ENCODE data around the gene ARHGAP44.

ARHGAP44 gene

GRCh38 chr17:12990041-12990808 lies 200.9 kb downstream of the ARHGAP44 start:
- no peak overlapping the region for H3K4me3 ChIP-seq (ENCODE audit: low read depth, low read length)
- no peak for DNase-seq (ENCODE audit: low read depth)
- TF ChIP-seq, protein P1, sequence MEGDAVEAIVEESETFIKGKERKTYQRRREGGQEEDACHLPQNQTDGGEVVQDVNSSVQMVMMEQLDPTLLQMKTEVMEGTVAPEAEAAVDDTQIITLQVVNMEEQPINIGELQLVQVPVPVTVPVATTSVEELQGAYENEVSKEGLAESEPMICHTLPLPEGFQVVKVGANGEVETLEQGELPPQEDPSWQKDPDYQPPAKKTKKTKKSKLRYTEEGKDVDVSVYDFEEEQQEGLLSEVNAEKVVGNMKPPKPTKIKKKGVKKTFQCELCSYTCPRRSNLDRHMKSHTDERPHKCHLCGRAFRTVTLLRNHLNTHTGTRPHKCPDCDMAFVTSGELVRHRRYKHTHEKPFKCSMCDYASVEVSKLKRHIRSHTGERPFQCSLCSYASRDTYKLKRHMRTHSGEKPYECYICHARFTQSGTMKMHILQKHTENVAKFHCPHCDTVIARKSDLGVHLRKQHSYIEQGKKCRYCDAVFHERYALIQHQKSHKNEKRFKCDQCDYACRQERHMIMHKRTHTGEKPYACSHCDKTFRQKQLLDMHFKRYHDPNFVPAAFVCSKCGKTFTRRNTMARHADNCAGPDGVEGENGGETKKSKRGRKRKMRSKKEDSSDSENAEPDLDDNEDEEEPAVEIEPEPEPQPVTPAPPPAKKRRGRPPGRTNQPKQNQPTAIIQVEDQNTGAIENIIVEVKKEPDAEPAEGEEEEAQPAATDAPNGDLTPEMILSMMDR (IDR thresholded peaks at IDR 0.05; ENCODE audit: low read depth, low read length, missing control alignments) = no peak

DNA sequence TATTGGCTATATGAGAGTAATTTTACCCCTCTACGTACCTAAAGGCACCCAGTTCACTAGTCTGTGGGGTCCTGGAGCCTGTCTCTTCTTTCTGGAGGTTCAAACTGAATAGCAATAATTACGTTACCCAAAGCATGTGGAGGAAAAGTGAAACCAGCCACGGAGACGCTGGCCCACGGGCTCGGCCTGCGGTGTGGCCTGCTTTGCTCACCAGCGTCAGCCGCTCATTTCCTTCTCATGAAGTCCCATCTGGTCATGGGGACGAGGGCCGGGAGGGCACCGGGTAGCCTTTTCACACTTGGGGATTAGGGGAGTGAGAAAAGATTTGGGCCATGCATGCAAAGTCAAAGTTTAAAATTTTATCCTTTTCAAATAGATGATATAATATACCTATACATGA lies 201.6 kb downstream of the ARHGAP44 start:
- TF ChIP-seq, protein P1 (IDR thresholded peaks at IDR 0.05; ENCODE audit: low read depth, low read length, missing control alignments) = no peak
- H3K4me3 ChIP-seq (ENCODE audit: low read depth, low read length) = no peak overlapping the region
- no peak for DNase-seq (ENCODE audit: low read depth)

DNA sequence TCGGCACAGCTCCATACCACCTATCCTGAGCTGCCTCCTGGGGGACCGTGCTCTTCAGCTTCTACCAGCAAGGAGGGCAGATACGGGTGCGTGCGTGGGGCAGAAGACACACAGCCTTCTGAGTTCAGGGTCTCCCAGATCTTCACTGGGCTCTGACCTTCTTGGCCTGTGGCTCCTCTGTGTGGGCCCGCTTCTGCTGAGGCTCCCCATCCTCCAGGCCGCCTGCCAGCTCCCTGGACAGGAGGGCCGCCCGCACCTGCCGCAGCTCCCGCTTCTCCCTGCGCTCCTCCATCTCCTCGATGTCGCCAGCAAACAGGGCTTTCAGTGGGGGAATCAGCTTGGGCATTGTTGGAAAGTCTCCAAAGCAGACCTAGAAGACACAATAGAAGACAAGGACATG lies 203.4 kb downstream of the ARHGAP44 start:
- no peak overlapping the region for H3K4me3 ChIP-seq (ENCODE audit: low read depth, low read length)
- DNase-seq (ENCODE audit: low read depth) = no peak
- TF ChIP-seq, protein P1 (IDR thresholded peaks at IDR 0.05; ENCODE audit: low read depth, low read length, missing control alignments) = no peak

DNA sequence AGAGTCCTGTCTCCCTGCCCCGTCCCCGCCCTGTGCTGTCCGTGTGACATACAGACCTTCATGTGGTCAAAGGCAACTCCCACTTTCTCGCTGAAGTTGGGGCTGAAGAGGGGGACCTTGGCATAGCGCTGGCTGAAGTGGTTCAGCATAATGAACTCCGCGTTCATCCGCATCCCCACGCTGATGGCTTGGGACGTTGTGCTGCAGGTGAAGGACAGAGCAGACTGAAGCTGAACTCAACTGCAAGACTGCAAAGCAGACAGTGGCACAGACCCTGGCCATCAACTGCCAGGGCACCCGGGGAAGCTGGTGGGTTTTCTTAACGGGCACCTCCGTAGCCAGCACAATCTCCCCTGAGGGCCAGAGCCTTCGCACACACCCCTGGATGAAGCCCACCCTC lies 204.3 kb downstream of the ARHGAP44 start:
- no peak for DNase-seq (ENCODE audit: low read depth)
- no peak overlapping the region for H3K4me3 ChIP-seq (ENCODE audit: low read depth, low read length)
- TF ChIP-seq, protein P1 (IDR thresholded peaks at IDR 0.05; ENCODE audit: low read depth, low read length, missing control alignments) = no peak

- TF ChIP-seq, protein P1 (IDR thresholded peaks at IDR 0.05; ENCODE audit: low read depth, low read length, missing control alignments) = no peak
- no peak for DNase-seq (ENCODE audit: low read depth)
These were observed 205.2 kb downstream of the ARHGAP44 start for GRCh38 chr17:12994341-12995074.

DNA sequence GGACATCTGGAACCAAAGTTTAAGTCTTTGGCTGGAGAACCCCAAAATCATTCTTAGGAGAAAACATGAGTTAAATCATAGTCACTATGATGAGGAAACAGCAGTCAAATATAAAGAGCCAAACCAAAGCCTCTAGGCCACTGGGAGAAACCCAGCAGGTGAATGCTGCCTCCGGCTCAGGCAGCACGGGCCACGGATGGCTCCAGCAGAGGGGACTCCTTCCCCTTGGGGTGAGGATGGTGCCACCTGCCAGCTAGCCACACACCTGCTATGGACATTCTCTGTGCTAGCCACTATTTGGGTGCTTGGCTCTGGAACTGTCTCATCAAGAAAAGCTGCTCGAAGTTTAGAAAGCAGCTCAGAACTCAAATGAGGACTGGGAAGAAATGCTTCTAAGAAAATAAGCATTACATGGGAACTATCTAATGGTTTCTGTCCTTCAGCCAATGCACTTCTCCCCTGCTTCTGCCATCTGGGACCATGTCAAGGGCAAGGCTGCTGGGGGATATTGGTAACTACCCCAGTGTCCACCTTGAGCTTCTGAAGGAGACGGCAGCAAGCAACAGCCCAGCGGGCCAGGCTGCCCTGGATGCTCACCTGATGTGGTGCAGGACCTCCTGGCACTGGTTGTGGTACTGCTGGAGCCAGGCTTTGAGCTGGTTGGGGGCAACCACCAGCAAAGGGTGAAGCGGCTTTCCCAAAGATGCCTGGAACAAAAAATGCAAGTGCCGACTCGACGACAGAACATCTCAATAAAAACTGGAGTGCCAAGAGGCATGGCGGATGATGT lies 206.0 kb downstream of the ARHGAP44 start:
- TF ChIP-seq, protein P1 (IDR thresholded peaks at IDR 0.05; ENCODE audit: low read depth, low read length, missing control alignments) = no peak
- no peak for DNase-seq (ENCODE audit: low read depth)
- H3K4me3 ChIP-seq (ENCODE audit: low read depth, low read length) = no peak overlapping the region

More at GRCh38 chr17:12994341-12995074, 205.2 kb downstream of the ARHGAP44 start:
- no peak overlapping the region for H3K4me3 ChIP-seq (ENCODE audit: low read depth, low read length)

All from GM12864 (cell line).